ENCODE results near the gene CAV2.

The CAV2 gene

DNA sequence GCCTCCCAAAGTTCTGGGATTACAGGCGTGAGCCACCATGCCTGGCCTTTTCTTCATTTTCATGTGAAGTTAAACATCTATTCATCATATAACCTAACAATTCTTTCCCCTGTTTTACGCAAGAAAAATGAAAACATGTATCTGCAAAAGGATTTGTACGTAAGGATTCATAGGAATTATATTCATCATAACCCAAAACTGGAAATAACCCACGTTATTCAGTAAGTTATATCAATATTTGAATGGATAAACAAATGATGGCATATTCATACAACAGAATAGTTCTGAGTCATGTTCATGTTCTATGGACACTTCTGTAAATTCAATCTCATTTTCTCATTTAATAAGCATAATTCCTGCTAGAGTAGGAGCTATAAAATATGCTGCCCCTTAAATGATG is 35.2 kb upstream of the CAV2 start:
- Histone ChIP-seq H3K9ac (ENCODE audit: low read length) (no peak overlapping the region), H3K14ac (ENCODE audit: low read length in 2 of 2) (no peak overlapping the region), H3K27me3 (ENCODE audit: control insufficient read depth in 1 of 2, insufficient read depth in 1 of 2, low read length in 2 of 2) (no peaks in the 10 kb centered on the region), H3K27ac (ENCODE audit: low read length, poor library complexity, severe bottlenecking) (no peak overlapping the region), H4K8ac (ENCODE audit: low read length) (no peak overlapping the region), H3K79me1 (replicated peaks; ENCODE audit: low read length, poor library complexity, severe bottlenecking) (no peaks in the 10 kb centered on the region), H3K4me3 (ENCODE audit: insufficient read depth in 1 of 2, low read depth in 1 of 2, low read length in 2 of 2) (no peak overlapping the region), H3K4ac (ENCODE audit: low read depth in 1 of 2, low read length in 2 of 2) (no peak overlapping the region), H2BK12ac (ENCODE audit: low read length in 2 of 2) (no peak overlapping the region), H2BK5ac (ENCODE audit: low read depth, low read length, poor library complexity, severe bottlenecking) (no peak overlapping the region), H4K91ac (ENCODE audit: low read length) (no peak overlapping the region), H2BK120ac (ENCODE audit: low read depth, low read length) (no peak overlapping the region), H3K4me2 (ENCODE audit: low read length, poor library complexity, severe bottlenecking) (no peak overlapping the region), H3K36me3 (ENCODE audit: control insufficient read depth in 1 of 2, insufficient read depth in 2 of 2, low read depth in 1 of 2, low read length in 2 of 2) (no peaks in the 10 kb centered on the region), H3K9me3 (ENCODE audit: control insufficient read depth, low read length) (no peaks in the 10 kb centered on the region), H3K4me1 (ENCODE audit: control insufficient read depth, insufficient read depth, low read depth, low read length) (no peaks in the 10 kb centered on the region), H2AFZ (ENCODE audit: low read depth, low read length) (no peak overlapping the region), H3K23ac (ENCODE audit: low read length in 2 of 2) (no peak overlapping the region), H3K18ac (ENCODE audit: low read depth in 1 of 2, low read length in 2 of 2) (no peak overlapping the region), H2AK5ac (ENCODE audit: low read length, severe bottlenecking) (no peak overlapping the region), H2BK15ac (ENCODE audit: low read depth, poor library complexity, severe bottlenecking) (no peak overlapping the region)
- WGBS = 100% methylated on average over 3 of the region's 4 CpGs
- DNase-seq = no peak

DNA sequence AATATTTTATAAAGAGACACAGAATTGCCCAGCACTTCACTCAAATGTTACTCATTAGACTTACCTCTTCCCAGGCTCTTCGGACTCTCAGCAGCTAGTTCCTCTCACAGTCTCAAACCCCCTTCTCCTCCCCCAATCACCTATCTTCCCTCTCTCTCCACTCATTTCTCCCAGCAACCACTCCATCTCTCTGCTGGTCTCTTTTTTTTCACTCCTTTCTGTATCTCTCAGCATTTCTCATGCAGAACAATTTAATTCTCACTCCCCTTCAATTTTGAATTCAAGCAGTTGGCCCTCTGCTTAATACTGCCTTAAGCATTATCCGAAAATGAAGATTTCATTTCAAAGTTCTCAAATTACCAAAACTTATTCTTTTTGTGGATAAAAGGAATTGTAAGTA is 34.4 kb upstream of the CAV2 start:
- no peak overlapping the region for H4K8ac ChIP-seq (ENCODE audit: low read length)
- H2AFZ ChIP-seq (ENCODE audit: low read depth, low read length) = no peak overlapping the region
- no peak overlapping the region for H2BK5ac ChIP-seq (ENCODE audit: low read depth, low read length, poor library complexity, severe bottlenecking)
- H2BK12ac ChIP-seq (ENCODE audit: low read length in 2 of 2) = peak overlapping the region in 1 of 2 experiments; percentile 89
- H3K23ac ChIP-seq (ENCODE audit: low read length in 2 of 2) = no peak overlapping the region
- H3K18ac ChIP-seq (ENCODE audit: low read depth in 1 of 2, low read length in 2 of 2) = peak overlapping the region in 1 of 2 experiments; percentile 21
- no peak overlapping the region for H3K4ac ChIP-seq (ENCODE audit: low read depth in 1 of 2, low read length in 2 of 2)
- H3K4me2 ChIP-seq (ENCODE audit: low read length, poor library complexity, severe bottlenecking) = no peak overlapping the region
- H3K4me3 ChIP-seq (ENCODE audit: insufficient read depth in 1 of 2, low read depth in 1 of 2, low read length in 2 of 2) = no peak overlapping the region
- H3K4me1 ChIP-seq (ENCODE audit: control insufficient read depth, insufficient read depth, low read depth, low read length) = no peaks in the 10 kb centered on the region
- H2BK15ac ChIP-seq (ENCODE audit: low read depth, poor library complexity, severe bottlenecking) = no peak overlapping the region
- no peaks in the 10 kb centered on the region for H3K9me3 ChIP-seq (ENCODE audit: control insufficient read depth, low read length)
- no peak overlapping the region for H2BK120ac ChIP-seq (ENCODE audit: low read depth, low read length)
- peak overlapping the region; percentile 87 for H2AK5ac ChIP-seq (ENCODE audit: low read length, severe bottlenecking)
- H3K27me3 ChIP-seq (ENCODE audit: control insufficient read depth in 1 of 2, insufficient read depth in 1 of 2, low read length in 2 of 2) = no peaks in the 10 kb centered on the region
- H3K79me1 ChIP-seq (replicated peaks; ENCODE audit: low read length, poor library complexity, severe bottlenecking) = no peaks in the 10 kb centered on the region
- no peak overlapping the region for H4K91ac ChIP-seq (ENCODE audit: low read length)
- WGBS = 94% methylated on average over 1 of the region's 2 CpGs
- H3K36me3 ChIP-seq (ENCODE audit: control insufficient read depth in 1 of 2, insufficient read depth in 2 of 2, low read depth in 1 of 2, low read length in 2 of 2) = no peaks in the 10 kb centered on the region
- peak overlapping the region; percentile 40 for H3K27ac ChIP-seq (ENCODE audit: low read length, poor library complexity, severe bottlenecking)
- no peak for DNase-seq
- peak overlapping the region; percentile 69 for H3K9ac ChIP-seq (ENCODE audit: low read length)
- no peak overlapping the region for H3K14ac ChIP-seq (ENCODE audit: low read length in 2 of 2)

DNA sequence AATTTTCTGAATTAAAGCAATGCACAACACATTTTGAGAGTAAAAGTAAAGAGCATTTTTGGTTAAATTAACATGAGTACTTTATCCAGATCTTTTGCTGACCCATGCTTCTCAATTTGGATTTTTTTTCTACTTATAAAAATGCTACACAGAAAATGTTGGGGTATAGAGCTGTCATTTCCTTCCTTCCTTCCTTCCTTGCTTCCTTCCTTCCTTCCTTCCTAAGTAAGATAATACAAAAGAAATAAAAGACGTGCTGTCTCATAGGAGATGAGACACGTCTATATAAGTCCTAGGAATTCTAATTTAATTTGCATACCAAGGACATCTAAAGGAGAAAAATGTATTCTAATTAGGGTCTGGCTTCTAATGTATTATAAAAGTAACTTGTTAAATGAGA is 31.0 kb upstream of the CAV2 start:
- no peak overlapping the region for H3K23ac ChIP-seq (ENCODE audit: low read length in 2 of 2)

DNA sequence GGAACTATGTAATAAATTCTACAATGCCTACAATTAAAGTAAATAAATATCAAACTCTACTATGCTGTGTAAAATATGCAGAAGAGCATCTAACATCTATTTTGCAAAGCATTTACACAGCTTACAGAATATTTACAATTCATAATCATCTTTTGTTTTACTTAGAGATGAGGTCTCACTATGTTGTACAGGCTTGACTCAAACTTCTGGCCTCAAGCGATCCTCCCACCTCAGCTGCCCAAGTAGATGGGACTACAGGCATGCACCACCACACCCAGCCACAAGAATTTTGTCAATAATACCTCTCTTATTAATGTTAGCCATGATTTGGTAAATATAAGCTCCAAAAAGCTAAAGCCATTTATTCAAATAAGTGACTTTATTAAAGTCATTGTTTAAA is 21.9 kb upstream of the CAV2 start:
- Histone ChIP-seq H2BK120ac (ENCODE audit: low read depth, low read length) (no peak overlapping the region), H3K27ac (ENCODE audit: low read length, poor library complexity, severe bottlenecking) (no peak overlapping the region), H3K14ac (ENCODE audit: low read length in 2 of 2) (no peak overlapping the region), H3K4me2 (ENCODE audit: low read length, poor library complexity, severe bottlenecking) (no peak overlapping the region), H3K36me3 (ENCODE audit: control insufficient read depth in 1 of 2, insufficient read depth in 2 of 2, low read depth in 1 of 2, low read length in 2 of 2) (no peaks in the 10 kb centered on the region), H3K9me3 (ENCODE audit: control insufficient read depth, low read length) (no peaks in the 10 kb centered on the region), H3K4me3 (ENCODE audit: insufficient read depth in 1 of 2, low read depth in 1 of 2, low read length in 2 of 2) (no peak overlapping the region), H3K4ac (ENCODE audit: low read depth in 1 of 2, low read length in 2 of 2) (no peak overlapping the region), H3K4me1 (ENCODE audit: control insufficient read depth, insufficient read depth, low read depth, low read length) (peaks cover 1% of the 10 kb centered on the region), H2AFZ (ENCODE audit: low read depth, low read length) (no peak overlapping the region), H3K23ac (ENCODE audit: low read length in 2 of 2) (no peak overlapping the region), H2AK5ac (ENCODE audit: low read length, severe bottlenecking) (no peak overlapping the region), H2BK15ac (ENCODE audit: low read depth, poor library complexity, severe bottlenecking) (no peak overlapping the region), H4K8ac (ENCODE audit: low read length) (no peak overlapping the region), H2BK5ac (ENCODE audit: low read depth, low read length, poor library complexity, severe bottlenecking) (no peak overlapping the region), H3K79me1 (replicated peaks; ENCODE audit: low read length, poor library complexity, severe bottlenecking) (no peaks in the 10 kb centered on the region), H4K91ac (ENCODE audit: low read length) (no peak overlapping the region), H3K18ac (ENCODE audit: low read depth in 1 of 2, low read length in 2 of 2) (no peak overlapping the region), H2BK12ac (ENCODE audit: low read length in 2 of 2) (no peak overlapping the region), H3K27me3 (ENCODE audit: control insufficient read depth in 1 of 2, insufficient read depth in 1 of 2, low read length in 2 of 2) (no peaks in the 10 kb centered on the region), H3K9ac (ENCODE audit: low read length) (no peak overlapping the region)
- WGBS = 11% methylated on average over 1 of the region's 1 CpG
- DNase-seq = no peak

More for the DNA sequence above, 31.0 kb upstream of the CAV2 start:
- no peaks in the 10 kb centered on the region for H3K36me3 ChIP-seq (ENCODE audit: control insufficient read depth in 1 of 2, insufficient read depth in 2 of 2, low read depth in 1 of 2, low read length in 2 of 2)
- H3K27ac ChIP-seq (ENCODE audit: low read length, poor library complexity, severe bottlenecking) = no peak overlapping the region
- H3K27me3 ChIP-seq (ENCODE audit: control insufficient read depth in 1 of 2, insufficient read depth in 1 of 2, low read length in 2 of 2) = no peaks in the 10 kb centered on the region
- no peak overlapping the region for H3K9ac ChIP-seq (ENCODE audit: low read length)
- no peak overlapping the region for H3K14ac ChIP-seq (ENCODE audit: low read length in 2 of 2)
- no peak overlapping the region for H3K18ac ChIP-seq (ENCODE audit: low read depth in 1 of 2, low read length in 2 of 2)
- no peak overlapping the region for H2AK5ac ChIP-seq (ENCODE audit: low read length, severe bottlenecking)
- H3K79me1 ChIP-seq (replicated peaks; ENCODE audit: low read length, poor library complexity, severe bottlenecking) = no peaks in the 10 kb centered on the region
- H4K8ac ChIP-seq (ENCODE audit: low read length) = no peak overlapping the region
- H3K9me3 ChIP-seq (ENCODE audit: control insufficient read depth, low read length) = no peaks in the 10 kb centered on the region
- H3K4me1 ChIP-seq (ENCODE audit: control insufficient read depth, insufficient read depth, low read depth, low read length) = no peaks in the 10 kb centered on the region
- H3K4me2 ChIP-seq (ENCODE audit: low read length, poor library complexity, severe bottlenecking) = no peak overlapping the region
- H2BK120ac ChIP-seq (ENCODE audit: low read depth, low read length) = no peak overlapping the region
- H2BK15ac ChIP-seq (ENCODE audit: low read depth, poor library complexity, severe bottlenecking) = no peak overlapping the region
- no CpG with 5 or more reads among the region's 2 CpGs for WGBS
- H2BK12ac ChIP-seq (ENCODE audit: low read length in 2 of 2) = no peak overlapping the region
- no peak overlapping the region for H2AFZ ChIP-seq (ENCODE audit: low read depth, low read length)
- H4K91ac ChIP-seq (ENCODE audit: low read length) = no peak overlapping the region
- no peak for DNase-seq
- no peak overlapping the region for H3K4me3 ChIP-seq (ENCODE audit: insufficient read depth in 1 of 2, low read depth in 1 of 2, low read length in 2 of 2)
- no peak overlapping the region for H2BK5ac ChIP-seq (ENCODE audit: low read depth, low read length, poor library complexity, severe bottlenecking)
- H3K4ac ChIP-seq (ENCODE audit: low read depth in 1 of 2, low read length in 2 of 2) = no peak overlapping the region
